Measurements from ENCODE around the gene ANKRD23.

- TF ChIP-seq CTCF (conservative IDR thresholded peaks at IDR 0.05; ENCODE audit: low read length) = no peak
- TF ChIP-seq EZH2phosphoT487 (IDR thresholded peaks at IDR 0.05; ENCODE audit: borderline replicate concordance, low read depth, low read length) = no peak
Measured at GRCh38 chr2:96821113-96821675, 22.6 kb downstream of the ANKRD23 start.

All from OCI-LY7 (cell line).